ENCODE measurements around the gene KIF26B. TPM values are rescaled to one million over a fixed set of nuclear protein-coding genes. Genes with fewer than 3 reads are reported as not detected.

The KIF26B gene
- polyA plus RNA-seq, 4 donors = 29.7 to 44.6 (median 38.7) TPM

- no peak for DNase-seq (ENCODE audit: low read depth in 4 of 4, low spot score in 2 of 4)
These were observed 329.4 kb downstream of the KIF26B start for GRCh38 chr1:245484176-245484575.

GRCh38 chr1:245485996-245486395 is 331.2 kb downstream of the KIF26B start:
- DNase-seq (ENCODE audit: low read depth in 4 of 4, low spot score in 2 of 4) = no peak

DNA sequence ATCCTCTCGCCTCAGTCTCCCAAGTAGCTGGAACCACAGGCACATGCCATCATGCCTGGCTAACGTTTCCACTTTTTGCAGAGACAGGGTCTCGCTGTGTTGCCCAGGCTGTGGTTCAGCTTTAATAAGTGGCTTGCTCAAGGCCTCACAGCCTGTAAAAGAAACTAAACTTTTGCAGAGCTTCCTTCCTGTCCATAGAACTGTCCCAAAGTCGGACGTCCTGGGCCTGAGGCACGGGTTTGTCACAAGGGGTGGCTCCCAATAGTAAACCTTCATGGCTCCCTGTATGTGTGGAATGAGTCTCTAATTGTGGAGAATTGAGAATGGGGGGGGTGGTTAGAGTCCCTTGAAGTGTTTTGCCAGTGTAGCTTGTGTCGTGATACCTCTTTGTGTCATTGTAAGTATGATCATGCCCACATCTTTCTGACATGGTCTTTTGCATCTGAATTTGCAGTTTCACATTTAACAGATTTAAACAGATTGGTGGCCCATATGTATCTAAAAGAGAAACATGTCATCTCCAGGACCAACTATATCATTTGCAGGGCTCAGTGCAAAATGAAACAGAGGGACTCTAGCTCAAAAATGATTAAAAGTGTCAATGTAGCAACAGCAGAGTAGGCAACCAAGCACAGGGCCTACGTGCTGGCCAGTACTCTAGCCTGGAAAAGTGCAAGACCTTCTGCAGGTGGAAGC is 332.1 kb downstream of the KIF26B start:
- DNase-seq (ENCODE audit: low read depth in 4 of 4, low spot score in 2 of 4) = no peak

GRCh38 chr1:245488346-245489129 is 333.8 kb downstream of the KIF26B start:
- DNase-seq (ENCODE audit: low read depth in 4 of 4, low spot score in 2 of 4) = no peak

DNA sequence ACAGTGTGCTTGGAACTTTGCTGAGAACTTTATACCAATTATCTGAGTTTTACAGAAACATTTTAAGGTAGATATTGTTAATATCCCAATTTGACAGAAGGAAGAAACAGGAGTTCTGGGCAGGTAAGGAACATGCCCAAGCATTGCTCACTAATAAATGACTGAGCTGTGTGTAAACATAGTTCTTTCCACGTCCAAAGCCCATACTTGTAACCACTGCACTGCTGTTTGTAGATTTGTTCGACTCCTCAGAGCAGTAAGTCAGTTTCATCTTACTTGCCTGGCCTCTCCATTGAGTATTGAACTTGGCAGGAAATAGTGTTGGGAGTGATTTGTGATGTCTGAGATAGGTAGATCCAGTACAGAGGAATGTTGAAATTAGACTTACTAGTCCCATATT is 335.1 kb downstream of the KIF26B start:
- DNase-seq (ENCODE audit: low read depth in 4 of 4, low spot score in 2 of 4) = no peak

DNA sequence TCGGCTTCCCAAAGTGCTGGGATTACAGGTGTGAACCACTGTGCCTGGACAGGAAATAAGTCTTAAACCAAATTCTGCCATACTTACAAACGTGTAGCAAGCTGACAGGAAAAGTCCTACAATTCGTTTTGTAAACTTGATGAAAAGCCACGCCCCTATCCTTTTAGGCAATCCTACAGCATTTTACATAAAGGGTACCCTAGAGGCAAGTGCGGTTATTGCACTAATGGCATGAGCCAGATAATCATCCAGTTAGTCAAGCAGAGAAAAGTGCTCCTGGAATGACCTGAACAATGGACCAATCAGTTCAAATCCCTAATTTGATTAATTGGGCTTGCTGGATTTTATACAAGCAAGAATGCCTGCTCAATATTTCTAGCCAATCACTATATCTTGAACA is 338.2 kb downstream of the KIF26B start:
- no peak for DNase-seq (ENCODE audit: low read depth in 4 of 4, low spot score in 2 of 4)

- no peak for DNase-seq (ENCODE audit: low read depth in 4 of 4, low spot score in 2 of 4)
These were observed 340.9 kb downstream of the KIF26B start for GRCh38 chr1:245495681-245496080.

DNA sequence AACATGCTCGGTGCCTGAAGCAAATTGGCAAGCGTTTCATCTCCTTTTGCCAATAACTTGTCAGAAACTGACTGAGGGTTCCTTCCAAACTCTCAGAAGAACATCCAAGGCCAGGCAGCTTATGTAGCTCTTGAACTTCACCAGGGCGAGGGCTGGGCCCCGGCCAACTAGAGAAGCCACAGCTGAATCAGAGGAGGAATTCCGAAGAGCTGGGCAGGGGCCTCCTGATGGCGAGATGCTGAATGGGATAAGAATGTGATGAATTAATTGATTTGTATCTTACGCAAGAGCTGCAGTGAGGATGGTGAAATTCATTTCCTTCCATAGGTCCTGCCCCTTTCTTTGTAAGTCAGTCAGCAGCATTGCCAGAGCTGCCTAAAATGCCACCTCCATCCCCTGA is 345.8 kb downstream of the KIF26B start:
- DNase-seq (ENCODE audit: low read depth in 4 of 4, low spot score in 2 of 4) = no peak

GRCh38 chr1:245501633-245502032 is 346.8 kb downstream of the KIF26B start:
- DNase-seq (ENCODE audit: low read depth in 4 of 4, low spot score in 2 of 4) = no peak

DNA sequence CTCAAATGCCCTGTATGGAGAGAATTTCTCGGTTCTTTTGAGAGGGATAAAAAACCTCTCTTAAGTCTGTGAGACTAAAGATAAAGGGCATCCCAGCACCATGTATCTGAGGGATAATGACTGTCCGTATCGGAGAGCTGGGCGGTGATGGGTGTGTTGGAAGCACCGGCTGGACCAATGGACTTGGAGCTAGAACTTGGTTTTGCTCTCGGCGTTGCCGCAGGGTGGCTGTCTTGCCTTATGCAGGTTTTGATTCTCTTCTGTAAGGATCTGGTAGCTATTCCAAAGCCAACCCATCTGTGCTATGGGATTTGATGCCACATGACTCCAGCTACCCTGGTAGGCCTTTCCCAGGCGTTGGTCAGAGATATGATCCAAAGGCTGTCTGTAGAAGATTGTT is 348.8 kb downstream of the KIF26B start:
- DNase-seq (ENCODE audit: low read depth in 4 of 4, low spot score in 2 of 4) = no peak

DNA sequence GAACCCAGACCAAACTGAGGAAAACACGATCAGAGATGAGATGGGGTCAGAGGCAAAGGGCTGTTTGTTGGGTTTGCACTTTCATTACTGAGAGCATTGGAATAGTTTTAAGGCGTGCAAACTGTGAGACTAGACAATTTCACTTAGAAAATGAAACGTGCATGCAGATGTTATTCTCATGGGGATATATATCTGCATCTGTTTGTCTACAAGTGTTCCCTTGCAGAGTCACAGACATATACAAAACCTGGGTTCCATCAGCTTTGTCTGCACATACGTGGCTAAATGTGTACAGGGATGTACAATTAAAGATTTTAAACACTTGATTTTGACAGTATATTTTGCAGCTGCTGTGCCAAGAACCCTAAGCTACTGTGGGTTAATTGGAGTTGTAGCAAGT is 355.4 kb downstream of the KIF26B start:
- DNase-seq (ENCODE audit: low read depth in 4 of 4, low spot score in 2 of 4) = no peak

GRCh38 chr1:245512181-245512888 is 357.6 kb downstream of the KIF26B start:
- DNase-seq (ENCODE audit: low read depth in 4 of 4, low spot score in 2 of 4) = no peak

DNA sequence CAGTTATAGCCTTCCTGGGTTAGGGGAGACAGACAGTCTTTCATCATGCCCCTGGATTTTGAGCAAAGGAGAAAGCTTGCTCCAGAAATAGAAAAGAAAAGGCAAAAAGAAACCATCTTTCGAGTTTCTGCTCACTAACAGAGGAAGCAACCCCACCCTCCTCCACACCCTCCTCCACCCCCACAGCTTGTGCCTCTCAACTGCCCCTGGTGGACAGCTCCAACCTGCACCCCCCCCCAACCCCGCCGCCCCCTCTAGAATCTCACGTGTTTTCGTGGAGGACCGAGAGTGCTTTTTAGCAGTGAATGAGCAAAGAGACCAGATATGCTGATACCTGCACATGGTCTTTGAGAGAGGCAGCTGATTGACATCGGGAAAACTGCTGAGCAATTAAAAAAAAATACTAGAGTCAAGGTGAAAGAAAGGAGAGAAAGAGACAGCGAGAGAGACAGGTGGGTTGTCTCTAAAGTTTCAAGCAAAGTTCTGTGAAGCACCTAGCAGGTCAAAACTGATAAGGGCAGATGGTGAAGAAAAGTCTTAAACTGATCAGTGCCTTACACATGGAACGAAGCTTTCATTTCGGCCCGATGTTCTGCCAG is 358.3 kb downstream of the KIF26B start:
- no peak for DNase-seq (ENCODE audit: low read depth in 4 of 4, low spot score in 2 of 4)

DNA sequence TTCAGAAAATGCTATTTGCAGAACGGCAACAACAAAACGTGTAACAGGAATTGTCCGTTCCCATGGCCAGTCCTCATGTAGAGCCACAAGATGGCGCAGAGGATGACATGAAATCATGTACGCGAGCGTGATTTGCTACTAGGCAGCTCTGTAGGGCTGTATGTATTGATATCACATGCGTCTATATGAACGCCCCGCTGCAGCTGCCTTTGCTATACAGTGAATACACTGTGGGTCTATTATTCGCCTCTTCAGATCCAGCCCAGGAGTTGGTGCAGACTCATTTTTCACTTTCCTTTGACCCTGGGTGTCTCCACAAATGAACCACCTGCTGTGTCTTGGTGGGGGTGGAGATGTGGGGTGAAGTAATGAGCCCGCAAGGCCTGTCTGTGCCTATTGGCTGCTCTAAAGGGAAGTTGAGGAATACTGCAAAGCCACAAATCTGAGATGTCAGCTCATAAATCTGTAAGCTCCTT is 361.5 kb downstream of the KIF26B start:
- DNase-seq (ENCODE audit: low read depth in 4 of 4, low spot score in 2 of 4) = no peak

DNA sequence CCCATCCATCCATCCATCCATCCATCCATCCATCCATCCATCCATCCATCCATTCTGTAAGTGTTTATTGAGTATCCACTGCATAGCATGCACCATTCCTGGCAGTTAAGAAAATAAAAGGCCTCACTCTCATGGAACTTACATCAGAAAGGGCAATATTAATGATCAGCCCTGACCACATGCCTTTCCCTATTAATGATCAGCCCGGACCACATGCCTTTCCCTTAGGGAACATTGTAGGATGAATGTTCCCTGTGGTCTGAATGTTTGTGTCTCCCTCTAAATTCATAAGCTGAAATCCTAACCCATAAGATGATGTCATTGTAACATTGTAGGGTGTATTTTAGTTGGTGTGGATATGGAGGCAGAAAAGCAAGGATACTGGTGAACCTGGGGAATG is 365.8 kb downstream of the KIF26B start:
- DNase-seq (ENCODE audit: low read depth in 4 of 4, low spot score in 2 of 4) = no peak

DNA sequence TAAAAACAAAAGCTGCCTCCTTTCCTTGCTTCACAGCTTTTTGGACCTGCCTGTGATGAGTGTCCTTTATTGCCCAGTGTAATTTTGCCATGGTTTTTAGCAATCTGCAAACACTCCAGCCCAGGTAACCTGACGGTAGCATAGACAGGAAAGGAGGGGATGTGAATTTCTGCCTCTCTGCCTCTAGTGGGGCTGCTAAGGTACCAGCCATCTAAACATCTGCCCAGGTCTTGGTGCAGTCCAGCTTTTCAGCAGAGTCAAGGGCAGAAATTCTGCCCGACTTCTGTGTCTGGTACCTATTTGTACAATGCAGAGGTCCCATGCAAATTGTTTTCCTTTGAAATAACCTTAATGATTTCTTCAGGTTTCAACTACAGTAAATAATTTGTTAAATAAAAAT is 371.4 kb downstream of the KIF26B start:
- no peak for DNase-seq (ENCODE audit: low read depth in 4 of 4, low spot score in 2 of 4)

DNA sequence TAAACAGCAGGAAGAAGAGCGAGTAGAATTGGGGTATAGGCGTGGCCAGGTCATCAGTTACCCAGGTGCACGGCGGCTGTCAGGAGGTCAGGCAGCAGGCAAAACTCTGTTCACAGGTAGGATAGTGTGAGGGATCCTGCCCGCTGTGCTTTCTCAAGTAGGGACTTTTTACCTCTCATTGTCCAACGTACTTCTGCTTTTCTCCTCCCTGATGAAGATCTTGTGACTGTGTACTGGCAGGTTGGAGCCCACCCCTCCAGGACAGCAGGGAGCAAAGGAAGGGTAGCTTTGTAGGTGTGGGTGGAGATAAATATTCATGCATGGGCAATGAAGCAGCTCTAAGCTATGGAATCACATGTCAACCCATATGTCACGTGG is 373.5 kb downstream of the KIF26B start:
- DNase-seq (ENCODE audit: low read depth in 4 of 4, low spot score in 2 of 4) = no peak

DNA sequence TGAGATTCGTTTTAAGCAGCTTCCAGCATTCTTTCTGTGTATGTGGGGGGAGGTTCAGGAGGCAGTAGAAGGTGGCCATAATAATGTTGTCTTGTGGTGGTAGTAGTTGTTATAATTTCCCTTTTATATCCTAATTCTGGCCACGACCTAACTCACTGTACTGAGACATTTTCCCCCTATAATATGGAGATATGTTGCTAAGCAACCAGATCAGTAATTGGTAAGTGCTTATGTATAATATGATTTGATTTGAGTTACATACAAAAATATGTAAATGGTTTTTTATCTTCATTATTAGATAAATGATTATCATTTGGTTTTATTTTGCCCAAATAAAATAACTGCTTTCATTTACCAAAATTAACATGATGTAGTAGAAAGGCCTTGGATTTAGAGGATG is 376.2 kb downstream of the KIF26B start:
- no peak for DNase-seq (ENCODE audit: low read depth in 4 of 4, low spot score in 2 of 4)

- DNase-seq (ENCODE audit: low read depth in 4 of 4, low spot score in 2 of 4) = no peak
These were observed 383.2 kb downstream of the KIF26B start for GRCh38 chr1:245537992-245538391.

DNA sequence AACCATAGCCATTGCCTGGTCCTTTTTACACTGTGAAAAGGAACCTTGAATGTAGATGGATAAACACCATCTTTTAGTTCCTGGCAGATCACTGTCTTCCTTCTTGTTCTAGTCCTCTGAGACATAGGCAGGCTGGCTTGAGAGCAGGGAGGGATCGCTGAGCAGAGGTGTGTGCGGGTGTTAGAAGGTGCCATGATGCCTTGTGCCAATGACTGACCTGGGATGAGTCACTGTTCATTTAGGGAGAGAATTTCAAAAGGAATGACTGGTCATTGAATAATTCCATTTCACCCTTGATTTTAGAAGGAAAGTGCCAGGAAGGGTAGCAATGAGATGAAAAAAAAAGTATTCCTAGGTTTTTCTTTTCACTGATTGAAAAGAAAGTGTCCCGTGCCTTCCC is 383.9 kb downstream of the KIF26B start:
- DNase-seq (ENCODE audit: low read depth in 4 of 4, low spot score in 2 of 4) = no peak

- DNase-seq (ENCODE audit: low read depth in 4 of 4, low spot score in 2 of 4) = no peak
These were observed 386.6 kb downstream of the KIF26B start for GRCh38 chr1:245541369-245541768.

Data from left renal cortex interstitium (tissue), 4 donors.